NT2/D1 (cell line): ENCODE results near the gene COL6A2.
A peak's percentile ranks its signal among the peaks of the same experiment; 100 is the strongest.
"Not testable (repeated sequence)": the region's sequence is repeated elsewhere in the genome, so short reads cannot be mapped to it uniquely, and the experiment has no call there.

ENCODE experiments used
- DNase-seq: peaks from one replicate; pipeline ENCODE4 v3.0.0-alpha.2; 2011; ENCODE audit warnings: low read depth, low spot score
- H3K27me3 ChIP-seq: 2 replicates; pipeline ENCODE4 v1.6.0; 2011; ENCODE audit warnings: mild to moderate bottlenecking; ENCODE audit not compliant: insufficient read length, insufficient read depth
- H3K36me3 ChIP-seq: 2 replicates; pipeline ENCODE4 v1.6.1; 2011; ENCODE audit warnings: mild to moderate bottlenecking, low read length, mixed read lengths; ENCODE audit not compliant: insufficient read depth, insufficient read length
- H3K4me1 ChIP-seq: 2 replicates; pipeline ENCODE4 v1.5.1; 2011; ENCODE audit not compliant: insufficient read depth, insufficient read length
- H3K4me3 ChIP-seq: 2 replicates; pipeline ENCODE4 v1.5.1; 2011; ENCODE audit warnings: low read depth; ENCODE audit not compliant: insufficient read length
- H3K9ac ChIP-seq: 2 replicates; pipeline ENCODE4 v1.6.0; 2011; ENCODE audit warnings: low read depth; ENCODE audit not compliant: insufficient read length
- H3K9me3 ChIP-seq: 2 replicates; pipeline ENCODE4 v1.5.1; 2011; ENCODE audit warnings: mild to moderate bottlenecking, low read length; ENCODE audit not compliant: insufficient read depth
- SUZ12 ChIP-seq: IDR thresholded peaks from 2 replicates; pipeline ENCODE4 v1.6.1; 2011; ENCODE audit not compliant: insufficient read length, insufficient read depth; ENCODE audit errors: extremely low read depth
- YY1 ChIP-seq: IDR thresholded peaks from 2 replicates; pipeline ENCODE4 v1.6.1; 2011; ENCODE audit not compliant: insufficient read length, insufficient read depth
- ZNF274 ChIP-seq: IDR thresholded peaks from 2 replicates; pipeline ENCODE4 v1.6.1; 2011; ENCODE audit warnings: mild to moderate bottlenecking, low read depth, low read length

COL6A2 gene

GRCh38 chr21:46100020-46100419, 2.1 kb downstream of the COL6A2 start:
- peaks cover 18% of the 10 kb centered on the region for H3K27me3 ChIP-seq
- peaks cover 7% of the 10 kb centered on the region for H3K36me3 ChIP-seq
- no peak for DNase-seq
- H3K4me1 ChIP-seq, result peaks cover 6% of the 10 kb centered on the region
- no peak overlapping the region for H3K9ac ChIP-seq
- no peak for TF ChIP-seq YY1
- no peak for TF ChIP-seq ZNF274
- no peak for TF ChIP-seq SUZ12
- no peak overlapping the region for H3K4me3 ChIP-seq
- H3K9me3 ChIP-seq, result peaks cover 44% of the 10 kb centered on the region

DNA sequence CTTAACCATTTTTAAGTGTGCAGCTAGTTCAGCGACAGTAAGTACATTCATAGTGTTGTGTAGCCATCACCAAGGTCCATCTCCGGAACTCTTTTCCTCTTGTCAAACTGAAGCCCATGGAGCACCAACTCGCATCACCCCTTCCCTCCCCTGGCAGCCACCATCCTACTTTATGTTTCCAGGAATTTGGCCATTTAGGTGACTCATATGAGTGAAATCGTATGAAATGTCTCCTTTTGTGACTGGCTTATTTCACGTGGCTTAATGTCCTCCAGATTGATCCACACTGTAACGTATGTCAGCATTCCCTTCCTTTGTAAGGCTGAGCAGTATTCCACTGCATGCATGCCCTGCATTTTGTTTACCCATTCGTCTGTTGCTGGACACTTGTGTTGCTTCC, 2.5 kb downstream of the COL6A2 start:
- peaks cover 44% of the 10 kb centered on the region for H3K9me3 ChIP-seq
- TF ChIP-seq YY1 (no peak), ZNF274 (no peak), SUZ12 (no peak)
- H3K4me3 ChIP-seq, result no peak overlapping the region
- H3K9ac ChIP-seq, result no peak overlapping the region
- H3K4me1 ChIP-seq, result peaks cover 6% of the 10 kb centered on the region
- peaks cover 15% of the 10 kb centered on the region for H3K27me3 ChIP-seq
- peaks cover 7% of the 10 kb centered on the region for H3K36me3 ChIP-seq
- no peak for DNase-seq

DNA sequence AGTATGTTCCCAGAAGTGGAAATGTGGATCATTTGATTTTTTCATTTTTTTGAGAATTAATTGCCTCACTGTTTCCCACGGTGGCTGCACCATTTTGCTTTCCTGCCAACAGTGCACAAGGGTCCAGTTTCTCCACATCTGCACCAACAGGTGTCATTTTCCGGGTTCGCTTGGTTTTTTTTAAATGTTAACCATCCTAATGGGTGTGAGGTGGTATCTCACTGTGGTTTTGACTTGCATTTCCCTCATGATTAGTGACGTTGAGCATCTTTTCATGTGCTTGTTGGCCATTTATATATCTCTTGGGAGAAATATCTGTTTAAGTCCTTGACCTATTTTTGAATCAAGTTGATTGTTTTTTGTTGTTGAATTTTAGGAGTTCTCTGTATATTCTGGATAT, 3.0 kb downstream of the COL6A2 start:
- Histone ChIP-seq H3K4me1 (peaks cover 6% of the 10 kb centered on the region), H3K9ac (no peak overlapping the region), H3K4me3 (no peak overlapping the region), H3K27me3 (peaks cover 15% of the 10 kb centered on the region), H3K9me3 (peaks cover 48% of the 10 kb centered on the region), H3K36me3 (peaks cover 7% of the 10 kb centered on the region)
- TF ChIP-seq YY1, result no peak
- no peak for TF ChIP-seq ZNF274
- no peak for TF ChIP-seq SUZ12
- DNase-seq, result no peak

GRCh38 chr21:46104104-46104503, 6.2 kb downstream of the COL6A2 start:
- Histone ChIP-seq H3K27me3 (peaks cover 2% of the 10 kb centered on the region), H3K9me3 (peaks cover 72% of the 10 kb centered on the region), H3K4me1 (peaks cover 2% of the 10 kb centered on the region), H3K36me3 (peaks cover 8% of the 10 kb centered on the region), H3K4me3 (no peak overlapping the region), H3K9ac (no peak overlapping the region)
- no peak for TF ChIP-seq SUZ12
- no peak for TF ChIP-seq ZNF274
- no peak for TF ChIP-seq YY1
- DNase-seq, result no peak

GRCh38 chr21:46107376-46107775, 9.5 kb downstream of the COL6A2 start:
- peak; percentile 75 for DNase-seq
- H3K27me3 ChIP-seq, H3K9ac ChIP-seq, H3K4me3 ChIP-seq: not testable (repeated sequence)
- Histone ChIP-seq H3K4me1 (peaks cover 12% of the 10 kb centered on the region), H3K36me3 (peaks cover 23% of the 10 kb centered on the region), H3K9me3 (peaks cover 66% of the 10 kb centered on the region)

DNA sequence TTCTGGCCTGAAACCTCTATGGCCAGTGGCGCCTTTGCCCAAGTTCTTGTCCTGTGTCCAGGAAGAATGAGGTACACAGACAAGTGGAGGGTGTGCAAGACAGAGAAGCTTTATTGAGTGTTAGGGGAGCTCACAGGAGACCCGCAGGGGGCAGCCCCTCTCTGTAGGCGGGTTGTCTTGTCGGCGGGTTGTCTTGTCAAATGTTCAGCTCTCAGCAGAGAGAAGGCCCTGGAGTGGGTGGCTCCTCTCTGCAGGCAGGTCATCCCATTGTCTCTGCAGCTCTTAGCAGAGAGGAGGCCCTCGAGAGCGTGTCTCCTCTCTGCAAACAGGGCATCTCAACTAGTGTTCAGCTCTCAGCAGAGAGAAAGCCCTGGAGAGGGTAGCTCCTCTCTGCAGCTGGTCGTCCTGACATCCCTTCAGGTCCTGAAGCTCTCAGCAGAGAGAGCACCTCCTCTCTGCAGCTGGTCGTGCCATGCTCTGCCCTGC, 11.0 kb downstream of the COL6A2 start:
- DNase-seq, result no peak
- Histone ChIP-seq H3K4me3 (no peak overlapping the region), H3K9me3 (peaks cover 56% of the 10 kb centered on the region), H3K27me3 (no peaks in the 10 kb centered on the region), H3K4me1 (peaks cover 12% of the 10 kb centered on the region), H3K36me3 (peaks cover 37% of the 10 kb centered on the region), H3K9ac (no peak overlapping the region)
- TF ChIP-seq YY1 (no peak), ZNF274 (no peak), SUZ12 (no peak)

GRCh38 chr21:46109313-46110221, 11.7 kb downstream of the COL6A2 start:
- Histone ChIP-seq H3K4me3 (no peak overlapping the region), H3K9me3 (peaks cover 53% of the 10 kb centered on the region), H3K4me1 (peaks cover 12% of the 10 kb centered on the region), H3K27me3 (no peaks in the 10 kb centered on the region), H3K9ac (peak overlapping the region; percentile 6), H3K36me3 (peaks cover 43% of the 10 kb centered on the region)
- no peak for TF ChIP-seq ZNF274
- TF ChIP-seq SUZ12, result no peak
- TF ChIP-seq YY1, result no peak
- no peak for DNase-seq
